Skeletal muscle tissue (tissue), 5 donors: ENCODE data around the gene HCST. TPM values are rescaled to one million over a fixed set of nuclear protein-coding genes. Genes with fewer than 3 reads are reported as not detected.

Experiments
- H3K27ac ChIP-seq: one replicate; pipeline ENCODE4 v1.7.0; 2013; ENCODE audit warnings: mild to moderate bottlenecking, low read depth, low read length, inconsistent platforms
- H3K27me3 ChIP-seq, 3 donors: one replicate each; pipeline ENCODE4 v1.7.0; 2013; ENCODE audit warnings: low read length in 3 of 3; ENCODE audit not compliant: control insufficient read depth in 3 of 3, insufficient read depth in 3 of 3
- H3K36me3 ChIP-seq, 3 donors: one replicate each; pipeline ENCODE4 v1.7.0; 2013; ENCODE audit warnings: low read length in 3 of 3; ENCODE audit not compliant: control insufficient read depth in 3 of 3, insufficient read depth in 3 of 3
- H3K4me1 ChIP-seq, 3 donors: one replicate each; pipeline ENCODE4 v1.7.0; 2013; ENCODE audit warnings: low read length in 3 of 3, mild to moderate bottlenecking in 3 of 3; ENCODE audit not compliant: control insufficient read depth in 3 of 3, insufficient read depth in 3 of 3
- H3K4me3 ChIP-seq, 3 donors: one replicate each; pipeline ENCODE4 v1.7.0; 2013; ENCODE audit warnings: low read length in 3 of 3
- H3K9ac ChIP-seq, 3 donors: one replicate each; pipeline ENCODE4 v1.7.0; 2013; ENCODE audit warnings: low read length in 3 of 3, mild to moderate bottlenecking in 3 of 3, moderate library complexity in 2 of 3, low read depth in 1 of 3
- H3K9me3 ChIP-seq, 3 donors: one replicate each; pipeline ENCODE4 v1.7.0; 2013; ENCODE audit warnings: low read length in 3 of 3; ENCODE audit not compliant: control insufficient read depth in 3 of 3
- small RNA-seq: library from RNA; depleted of rRNA; stranded (forward); fragments of <200 nt; gene quantifications from one replicate; pipeline ENCODE3, GENCODE V24; 2014
- total RNA-seq: library from RNA; depleted of rRNA; stranded (reverse); fragments of >200 nt; gene quantifications from one replicate; pipeline ENCODE4 v1.2.3, GENCODE V29; 2014
- donor health status: Osteomylitis.

Gene HCST
- total RNA-seq, 1 donor from 2014 or later: 1.6 TPM

DNA sequence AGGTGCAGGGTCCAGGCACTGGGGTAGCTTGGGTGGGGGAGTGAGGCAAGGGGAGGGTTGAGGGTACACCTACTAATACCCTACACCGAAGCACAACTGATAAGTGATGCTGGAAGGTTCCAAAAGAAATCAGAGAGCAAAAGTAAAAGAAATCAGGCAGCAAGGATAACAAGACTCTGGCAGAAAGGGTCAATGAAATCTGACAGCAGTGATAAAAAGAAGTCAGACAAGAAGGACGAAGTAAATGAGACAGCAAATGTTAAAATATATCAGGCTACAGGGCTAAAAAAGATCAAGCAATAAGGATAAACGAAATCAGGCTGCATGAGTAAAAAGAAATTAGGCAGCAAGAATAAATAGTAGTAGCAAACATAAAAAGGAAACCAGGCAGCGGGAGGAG lies 38.5 kb downstream of the HCST start:
- Histone ChIP-seq H3K27me3 (no peaks in the 10 kb centered on the region), H3K4me1 (peaks cover 18 to 25% (median 21%) of the 10 kb centered on the region in 3 donors), H3K9me3 (no peaks in the 10 kb centered on the region), H3K36me3 (peaks cover 0 to 21% (median 19%) of the 10 kb centered on the region in 3 donors), H3K9ac (no peak overlapping the region), H3K27ac (no peak overlapping the region), H3K4me3 (no peak overlapping the region)

DNA sequence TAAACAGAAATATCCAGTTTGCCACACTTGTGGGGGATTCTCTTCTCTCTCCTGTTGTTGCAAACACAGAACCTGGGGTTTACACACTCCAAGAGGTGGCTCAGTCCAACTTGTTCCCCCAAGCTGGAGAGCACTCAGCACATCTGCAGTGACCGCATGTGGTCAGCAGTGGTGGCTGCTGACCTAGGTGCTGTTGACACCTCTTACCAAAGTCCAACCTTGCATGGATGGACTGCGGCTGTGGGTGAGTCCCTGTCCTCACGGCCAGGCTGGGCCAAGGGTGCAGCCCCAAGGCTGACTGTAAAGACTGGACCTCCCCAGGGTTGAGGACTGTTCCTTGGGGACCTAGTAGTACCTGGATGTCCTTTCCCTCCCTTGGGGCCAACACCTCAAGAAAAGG lies 39.9 kb downstream of the HCST start:
- H3K4me1 ChIP-seq: peaks cover 10 to 16% (median 12%) of the 10 kb centered on the region in 3 donors
- peaks cover 0 to 21% (median 19%) of the 10 kb centered on the region in 3 donors for H3K36me3 ChIP-seq
- no peaks in the 10 kb centered on the region for H3K9me3 ChIP-seq
- no peaks in the 10 kb centered on the region for H3K27me3 ChIP-seq
- H3K27ac ChIP-seq: no peak overlapping the region
- H3K9ac ChIP-seq: no peak overlapping the region
- no peak overlapping the region for H3K4me3 ChIP-seq

DNA sequence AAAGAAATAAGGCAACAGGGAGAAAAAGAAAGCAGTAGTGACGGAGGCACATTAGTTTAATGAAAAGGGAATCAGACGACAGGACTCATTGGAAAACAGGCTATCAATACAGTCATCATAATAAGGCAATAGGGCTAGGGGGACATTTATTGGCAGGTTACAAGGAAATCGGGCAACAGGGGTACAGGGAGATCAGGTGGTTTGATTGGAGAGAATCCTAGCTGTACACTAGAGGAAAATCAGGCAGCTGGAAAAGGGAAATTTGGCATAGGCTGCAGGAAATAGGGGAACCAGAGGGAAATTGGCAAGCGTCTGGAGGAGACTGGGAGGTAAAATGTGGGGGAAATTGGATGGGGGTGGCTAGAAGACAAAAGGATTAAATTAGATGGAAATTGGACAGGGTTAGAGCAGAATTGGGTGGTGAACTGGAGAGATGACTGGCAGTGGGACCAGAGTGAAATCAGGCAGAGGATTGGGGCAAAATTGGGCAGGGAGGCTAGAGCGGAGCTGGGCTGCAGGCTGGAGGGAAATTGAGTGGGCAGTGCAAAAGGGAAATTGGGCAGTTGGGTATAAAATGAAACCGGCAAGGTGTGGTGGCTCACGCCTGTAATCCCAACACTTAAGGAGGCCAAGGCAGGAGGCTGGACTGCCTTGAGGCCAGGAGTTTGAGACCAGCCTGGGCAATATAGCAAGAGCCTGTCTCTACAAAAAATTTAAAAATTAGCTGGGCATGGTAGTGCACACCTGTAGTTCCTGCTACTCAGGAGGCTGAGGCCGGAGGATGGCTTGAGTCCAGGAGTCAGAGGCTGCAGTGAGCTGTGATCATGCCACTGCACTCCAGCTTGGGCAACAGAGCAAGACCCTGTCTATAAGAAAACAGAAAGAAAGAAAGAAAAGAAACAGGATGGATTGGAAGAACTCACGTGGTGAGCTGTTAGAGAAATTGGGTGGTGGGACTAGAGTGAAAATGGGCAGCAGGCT lies 41.3 kb downstream of the HCST start:
- Histone ChIP-seq H3K9me3 (no peaks in the 10 kb centered on the region), H3K4me3 (no peak overlapping the region), H3K36me3 (peaks cover 0 to 21% (median 19%) of the 10 kb centered on the region in 3 donors), H3K9ac (no peak overlapping the region), H3K4me1 (peaks cover 0 to 2% (median 0%) of the 10 kb centered on the region in 3 donors), H3K27me3 (no peaks in the 10 kb centered on the region), H3K27ac (no peak overlapping the region)

DNA sequence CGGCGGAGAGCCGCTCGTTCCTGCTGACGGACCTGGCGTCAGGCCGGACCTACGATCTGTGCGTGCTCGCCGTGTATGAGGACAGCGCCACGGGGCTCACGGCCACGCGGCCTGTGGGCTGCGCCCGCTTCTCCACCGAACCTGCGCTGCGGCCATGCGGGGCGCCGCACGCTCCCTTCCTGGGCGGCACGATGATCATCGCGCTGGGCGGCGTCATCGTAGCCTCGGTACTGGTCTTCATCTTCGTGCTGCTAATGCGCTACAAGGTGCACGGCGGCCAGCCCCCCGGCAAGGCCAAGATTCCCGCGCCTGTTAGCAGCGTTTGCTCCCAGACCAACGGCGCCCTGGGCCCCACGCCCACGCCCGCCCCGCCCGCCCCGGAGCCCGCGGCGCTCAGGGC lies 42.2 kb downstream of the HCST start:
- Histone ChIP-seq H3K9me3 (no peaks in the 10 kb centered on the region), H3K27ac (no peak overlapping the region), H3K4me3 (no peak overlapping the region), H3K9ac (no peak overlapping the region), H3K4me1 (no peaks in the 10 kb centered on the region), H3K36me3 (peaks cover 0 to 19% (median 18%) of the 10 kb centered on the region in 3 donors), H3K27me3 (no peaks in the 10 kb centered on the region)

DNA sequence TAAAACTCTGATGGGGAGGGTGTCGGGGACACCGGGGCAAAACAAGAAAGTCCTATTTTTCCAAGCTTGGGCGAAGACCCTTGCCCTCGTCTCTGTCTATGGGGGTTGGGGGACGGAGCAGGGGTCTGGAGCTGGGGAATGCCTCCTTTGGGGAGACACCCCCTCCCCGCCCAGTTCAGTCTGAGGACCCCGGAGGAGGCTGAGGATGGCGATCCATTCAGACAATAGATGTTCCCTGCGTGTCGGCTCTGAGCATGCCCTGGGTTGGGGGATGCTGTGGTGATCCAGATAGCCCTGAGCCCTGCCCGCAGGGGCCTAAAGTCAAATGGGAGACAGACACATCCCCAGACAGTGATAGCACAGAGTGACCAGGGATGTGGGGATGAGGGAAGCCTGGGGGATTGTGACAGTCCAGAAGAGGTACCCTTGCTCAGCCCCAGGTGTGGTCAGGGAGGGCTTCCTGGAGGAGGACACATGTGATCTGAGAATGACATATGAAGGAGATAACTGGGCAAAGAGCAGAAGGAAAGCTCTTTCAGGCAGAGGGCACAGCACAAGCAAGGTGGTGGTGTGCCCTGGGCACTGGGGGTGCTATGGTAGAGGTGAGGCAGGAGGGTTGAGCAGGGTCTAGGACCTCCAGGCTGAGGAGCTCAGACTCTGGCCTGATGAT lies 42.9 kb downstream of the HCST start:
- peaks cover 0 to 19% (median 15%) of the 10 kb centered on the region in 3 donors for H3K36me3 ChIP-seq
- H3K9me3 ChIP-seq: no peaks in the 10 kb centered on the region
- H3K4me3 ChIP-seq: no peak overlapping the region
- no peak overlapping the region for H3K9ac ChIP-seq
- H3K27me3 ChIP-seq: no peaks in the 10 kb centered on the region
- no peaks in the 10 kb centered on the region for H3K4me1 ChIP-seq
- no peak overlapping the region for H3K27ac ChIP-seq

DNA sequence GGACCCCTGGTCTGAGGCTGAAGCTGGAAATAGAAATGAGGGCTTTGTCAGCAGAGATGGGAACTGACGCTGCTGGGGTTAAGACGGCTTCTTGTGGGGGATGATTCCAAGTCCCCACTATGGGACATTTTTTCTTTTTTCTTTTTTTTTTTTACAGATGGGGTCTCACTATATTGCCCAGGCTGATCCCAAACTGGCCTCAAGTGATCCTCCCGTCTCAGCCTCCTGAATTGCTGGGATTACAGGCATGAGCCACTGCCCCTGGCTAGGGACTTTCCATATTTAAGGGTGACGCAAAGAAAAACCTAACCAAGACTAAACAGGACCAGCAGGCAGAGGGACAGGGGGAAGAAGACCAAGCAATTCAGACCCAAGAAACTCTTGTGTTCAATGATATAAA lies 43.9 kb downstream of the HCST start:
- Histone ChIP-seq H3K27me3 (no peaks in the 10 kb centered on the region), H3K4me1 (no peaks in the 10 kb centered on the region), H3K9me3 (no peaks in the 10 kb centered on the region)

DNA sequence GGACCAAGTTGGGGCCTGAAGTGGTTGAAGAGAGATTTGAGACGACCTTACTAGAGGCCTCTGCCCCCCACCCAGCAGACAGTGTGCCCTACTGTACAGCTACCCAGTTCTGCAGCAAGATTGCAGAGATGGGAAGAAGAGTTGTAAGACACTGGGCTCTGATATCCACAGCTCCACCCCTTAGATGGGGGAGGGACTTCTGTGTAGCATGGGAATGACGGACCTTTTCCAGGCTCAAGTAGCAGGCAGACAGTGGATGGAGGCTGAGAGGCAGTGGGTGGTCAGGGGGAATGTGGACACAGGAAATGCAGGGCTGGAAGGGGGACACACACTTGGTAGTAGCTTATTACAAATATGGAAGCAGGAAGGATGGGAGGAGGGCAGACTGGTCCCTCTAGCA lies 46.8 kb downstream of the HCST start:
- no peaks in the 10 kb centered on the region for H3K9me3 ChIP-seq
- H3K4me3 ChIP-seq: no peak overlapping the region
- peaks cover 0 to 2% (median 0%) of the 10 kb centered on the region in 3 donors for H3K27me3 ChIP-seq
- no peak overlapping the region for H3K9ac ChIP-seq
- H3K36me3 ChIP-seq: peaks cover 0 to 9% (median 6%) of the 10 kb centered on the region in 3 donors
- no peak overlapping the region for H3K27ac ChIP-seq
- H3K4me1 ChIP-seq: no peaks in the 10 kb centered on the region

More for the DNA sequence above, 43.9 kb downstream of the HCST start:
- no peak overlapping the region for H3K27ac ChIP-seq
- peaks cover 0 to 19% (median 11%) of the 10 kb centered on the region in 3 donors for H3K36me3 ChIP-seq
- no peak overlapping the region for H3K9ac ChIP-seq
- no peak overlapping the region for H3K4me3 ChIP-seq

Small RNAs within 50 kb of the gene (small RNA-seq; reads per million reads assigned to genes)
- not detected for gene RN7SL402P

Other genes starting within 250 kb of the HCST start
- gene UPK1A, start 236.0 kb upstream of the HCST start, total RNA-seq: not detected
- not detected for gene ZBTB32, start 198.0 kb upstream of the HCST start, total RNA-seq
- 5.7 TPM for gene KMT2B, start 184.5 kb upstream of the HCST start, total RNA-seq
- gene IGFLR1, start 160.1 kb upstream of the HCST start, total RNA-seq: 3.1 TPM
- 3.7 TPM for gene U2AF1L4, start 157.1 kb upstream of the HCST start, total RNA-seq
- 7.8 TPM for gene PSENEN, start 156.9 kb upstream of the HCST start, total RNA-seq
- gene LIN37, start 154.0 kb upstream of the HCST start, total RNA-seq: 3.1 TPM
- 52.7 TPM for gene HSPB6, start 145.5 kb upstream of the HCST start, total RNA-seq
- gene PROSER3, start 144.4 kb upstream of the HCST start, total RNA-seq: 1.0 TPM
- 1.0 TPM for gene ARHGAP33, start 127.0 kb upstream of the HCST start, total RNA-seq
- not detected for gene PRODH2, start 89.7 kb upstream of the HCST start, total RNA-seq
- under 0.01 TPM for gene NPHS1, start 50.0 kb upstream of the HCST start, total RNA-seq
- gene KIRREL2, start 45.6 kb upstream of the HCST start, total RNA-seq: not detected
- 2.1 TPM for gene APLP1, start 34.0 kb upstream of the HCST start, total RNA-seq
- gene NFKBID, start 2.0 kb upstream of the HCST start, total RNA-seq: 3.7 TPM
- 9.9 TPM for gene TYROBP, start 5.8 kb downstream of the HCST start, total RNA-seq
- gene LRFN3, start 33.8 kb downstream of the HCST start, total RNA-seq: 0.52 TPM
- gene SDHAF1, start 92.7 kb downstream of the HCST start, total RNA-seq: 8.4 TPM
- gene SYNE4, start 106.3 kb downstream of the HCST start, total RNA-seq: not detected
- gene ALKBH6, start 111.7 kb downstream of the HCST start, total RNA-seq: 4.7 TPM
- 1.0 TPM for gene CLIP3, start 130.3 kb downstream of the HCST start, total RNA-seq
- 2.1 TPM for gene THAP8, start 151.8 kb downstream of the HCST start, total RNA-seq
- gene WDR62, start 152.4 kb downstream of the HCST start, total RNA-seq: 2.1 TPM
- gene OVOL3, start 208.6 kb downstream of the HCST start, total RNA-seq: not detected
- gene POLR2I, start 212.3 kb downstream of the HCST start, total RNA-seq: 121 TPM
- 97.6 TPM for gene TBCB, start 212.9 kb downstream of the HCST start, total RNA-seq
- 195 TPM for gene CAPNS1, start 237.5 kb downstream of the HCST start, total RNA-seq
- gene COX7A1, start 249.9 kb downstream of the HCST start, total RNA-seq: 141 TPM